Measurements from ENCODE around the gene SMG9. TPM values are rescaled to one million over a fixed set of nuclear protein-coding genes. Genes with fewer than 3 reads are reported as not detected.

SMG9 gene
- total RNA-seq, 2 donors from 2014 or later = 18.3 to 49.1 TPM

DNA sequence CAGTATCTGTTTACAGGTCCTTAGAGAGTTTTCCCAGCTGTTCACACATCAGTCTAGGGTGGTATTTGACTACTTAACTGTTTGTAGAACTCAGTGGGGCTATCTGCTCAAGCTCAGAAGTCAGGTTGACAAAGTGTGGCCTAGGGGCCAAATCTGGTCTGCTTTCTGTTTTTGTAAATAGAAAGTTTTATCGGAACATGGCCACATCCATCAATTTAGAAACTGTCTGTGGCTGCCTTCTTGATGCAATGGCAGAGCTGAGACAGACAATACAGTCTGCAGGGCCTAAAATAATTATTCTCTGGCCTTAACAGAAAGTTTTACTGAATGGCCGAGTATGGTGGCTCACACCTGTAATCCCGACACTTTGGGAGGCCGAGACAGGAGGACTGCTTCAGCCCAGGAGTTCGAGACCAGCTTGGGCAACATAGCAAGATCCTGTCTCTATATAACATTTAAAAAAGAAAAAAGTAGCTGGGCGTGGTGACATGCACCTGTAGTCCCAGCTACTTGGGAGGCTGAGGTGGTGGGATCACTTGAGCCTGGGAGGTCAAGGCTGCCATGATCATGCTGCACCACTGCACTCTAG lies 2.4 kb downstream of the SMG9 start:
- H3K9me3 ChIP-seq = no peaks in the 10 kb centered on the region
- ATAC-seq (ENCODE audit: insufficient number of reproducible peaks, low FRiP score, low read depth) (no peak), DNase-seq (ENCODE audit: low spot score) (no peak)
- peaks cover 24% of the 10 kb centered on the region for H3K36me3 ChIP-seq
- H3K27ac ChIP-seq = no peak overlapping the region
- TF ChIP-seq, protein P1, sequence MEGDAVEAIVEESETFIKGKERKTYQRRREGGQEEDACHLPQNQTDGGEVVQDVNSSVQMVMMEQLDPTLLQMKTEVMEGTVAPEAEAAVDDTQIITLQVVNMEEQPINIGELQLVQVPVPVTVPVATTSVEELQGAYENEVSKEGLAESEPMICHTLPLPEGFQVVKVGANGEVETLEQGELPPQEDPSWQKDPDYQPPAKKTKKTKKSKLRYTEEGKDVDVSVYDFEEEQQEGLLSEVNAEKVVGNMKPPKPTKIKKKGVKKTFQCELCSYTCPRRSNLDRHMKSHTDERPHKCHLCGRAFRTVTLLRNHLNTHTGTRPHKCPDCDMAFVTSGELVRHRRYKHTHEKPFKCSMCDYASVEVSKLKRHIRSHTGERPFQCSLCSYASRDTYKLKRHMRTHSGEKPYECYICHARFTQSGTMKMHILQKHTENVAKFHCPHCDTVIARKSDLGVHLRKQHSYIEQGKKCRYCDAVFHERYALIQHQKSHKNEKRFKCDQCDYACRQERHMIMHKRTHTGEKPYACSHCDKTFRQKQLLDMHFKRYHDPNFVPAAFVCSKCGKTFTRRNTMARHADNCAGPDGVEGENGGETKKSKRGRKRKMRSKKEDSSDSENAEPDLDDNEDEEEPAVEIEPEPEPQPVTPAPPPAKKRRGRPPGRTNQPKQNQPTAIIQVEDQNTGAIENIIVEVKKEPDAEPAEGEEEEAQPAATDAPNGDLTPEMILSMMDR (IDR thresholded peaks at IDR 0.05) = no peak
- peaks cover 6 to 25% of the 10 kb centered on the region in 2 donors for H3K4me1 ChIP-seq (ENCODE audit: control insufficient read depth in 1 of 2, low read depth in 2 of 2)
- H3K4me3 ChIP-seq = no peak overlapping the region
- no peaks in the 10 kb centered on the region for H3K27me3 ChIP-seq (replicated peaks; ENCODE audit: insufficient read depth)

DNA sequence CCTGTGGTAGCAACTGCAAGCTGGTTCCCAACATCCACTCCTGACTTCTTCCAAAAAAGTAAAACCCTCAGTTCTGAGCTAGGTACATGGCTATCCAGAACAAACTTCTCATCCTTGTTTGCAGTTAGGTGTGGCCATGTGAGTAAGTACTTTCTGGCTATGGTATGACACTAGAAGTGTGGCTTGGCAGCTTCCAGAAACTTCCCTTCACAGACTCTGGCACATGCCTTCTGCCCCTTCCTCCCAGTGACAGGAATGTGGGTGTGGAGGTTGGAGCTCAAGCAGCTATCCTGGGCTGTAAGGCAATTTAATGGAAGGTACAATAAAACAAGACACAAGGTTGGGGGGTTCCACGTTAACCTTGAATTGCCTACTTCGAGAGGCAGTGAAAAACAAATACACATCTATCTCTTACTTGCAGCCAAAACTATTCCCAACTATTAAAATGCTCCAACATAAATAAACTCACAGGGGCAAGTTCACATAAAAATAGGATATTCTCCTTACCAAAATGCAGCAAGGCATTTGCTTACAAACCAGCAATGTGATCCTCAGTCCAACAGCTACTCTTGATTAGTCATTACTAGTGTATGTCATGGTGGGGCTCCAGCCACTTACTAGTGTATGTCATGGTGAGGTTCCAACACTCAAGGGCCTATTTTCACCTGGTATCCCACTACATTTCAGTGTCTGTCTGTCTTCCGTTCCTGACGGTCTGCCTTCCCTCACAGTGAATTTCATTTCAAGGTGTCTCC lies 3.1 kb downstream of the SMG9 start:
- Histone ChIP-seq H3K36me3 (peaks cover 32% of the 10 kb centered on the region), H3K27me3 (replicated peaks; ENCODE audit: insufficient read depth) (no peaks in the 10 kb centered on the region), H3K4me3 (no peak overlapping the region), H3K9me3 (no peaks in the 10 kb centered on the region), H3K4me1 (ENCODE audit: control insufficient read depth in 1 of 2, low read depth in 2 of 2) (peaks cover 6 to 25% of the 10 kb centered on the region in 2 donors), H3K27ac (no peak overlapping the region)
- TF ChIP-seq, protein P1 (IDR thresholded peaks at IDR 0.05) = no peak
- ATAC-seq (ENCODE audit: insufficient number of reproducible peaks, low FRiP score, low read depth) = no peak
- no peak for DNase-seq (ENCODE audit: low spot score)

DNA sequence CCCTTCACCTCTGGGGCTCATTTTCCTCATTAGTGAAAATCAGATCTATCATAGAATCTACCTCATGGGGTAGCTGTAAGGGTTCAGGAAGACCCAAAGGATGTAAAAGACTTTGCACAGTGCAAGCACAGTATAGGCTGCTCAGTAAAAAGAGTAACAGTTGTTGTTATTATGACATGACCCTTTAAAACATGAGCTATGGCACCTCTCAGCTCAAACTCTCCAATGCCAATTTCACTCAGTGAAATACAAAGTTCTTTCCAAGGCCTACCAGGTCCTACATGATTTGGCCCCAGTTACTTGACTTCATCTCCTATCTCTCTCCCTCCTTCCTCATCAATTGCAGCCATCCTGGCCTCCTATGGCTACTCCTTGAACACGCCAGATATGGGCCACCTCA lies 4.9 kb downstream of the SMG9 start:
- DNase-seq (ENCODE audit: low spot score) = no peak
- Histone ChIP-seq H3K27me3 (replicated peaks; ENCODE audit: insufficient read depth) (no peaks in the 10 kb centered on the region), H3K4me3 (no peak overlapping the region), H3K36me3 (peaks cover 43% of the 10 kb centered on the region), H3K9me3 (no peaks in the 10 kb centered on the region), H3K4me1 (ENCODE audit: control insufficient read depth in 1 of 2, low read depth in 2 of 2) (peaks cover 6 to 25% of the 10 kb centered on the region in 2 donors), H3K27ac (no peak overlapping the region)
- no peak for ATAC-seq (ENCODE audit: insufficient number of reproducible peaks, low FRiP score, low read depth)
- TF ChIP-seq, protein P1 (IDR thresholded peaks at IDR 0.05) = no peak

DNA sequence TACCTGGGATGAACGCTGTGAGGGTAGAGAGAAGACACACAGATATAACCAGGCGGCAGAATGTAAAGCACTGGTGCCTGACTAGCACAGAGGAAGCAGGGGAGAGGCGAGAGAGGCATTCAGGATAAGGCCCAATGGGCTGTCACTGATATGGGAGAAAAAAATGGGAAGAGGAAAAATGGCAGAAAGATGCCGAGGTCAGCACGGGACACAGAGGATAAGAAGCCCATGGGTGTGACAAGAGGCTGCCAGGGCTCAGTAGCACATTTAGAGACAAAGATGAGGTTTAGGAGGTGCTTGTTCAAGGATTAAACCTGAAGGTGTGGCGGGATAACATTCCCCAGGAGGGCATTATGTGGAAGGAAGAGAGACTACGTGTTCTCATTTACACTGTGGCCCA lies 5.6 kb downstream of the SMG9 start:
- no peak for ATAC-seq (ENCODE audit: insufficient number of reproducible peaks, low FRiP score, low read depth)
- TF ChIP-seq, protein P1 (IDR thresholded peaks at IDR 0.05) = no peak
- peaks cover 48% of the 10 kb centered on the region for H3K36me3 ChIP-seq

DNA sequence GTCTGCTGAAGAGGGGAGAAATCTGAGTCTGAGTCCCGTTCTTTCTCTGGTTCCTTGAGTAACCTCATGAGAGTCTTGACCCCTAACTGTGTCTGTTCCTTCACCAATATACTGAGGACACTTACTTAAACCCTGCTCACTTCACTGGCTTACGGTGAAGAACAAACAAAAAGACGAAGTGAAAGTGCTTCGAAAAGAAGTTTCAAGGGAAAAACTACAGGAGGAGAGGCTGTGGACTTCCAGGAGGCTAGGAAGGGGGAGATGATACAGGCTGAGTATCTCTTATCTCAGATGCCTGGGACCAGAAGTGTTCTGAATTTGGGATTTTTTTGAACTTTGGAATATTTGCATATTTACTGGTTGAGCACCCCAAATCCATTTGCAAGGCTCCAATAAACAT lies 6.1 kb downstream of the SMG9 start:
- Histone ChIP-seq H3K27me3 (replicated peaks; ENCODE audit: insufficient read depth) (no peaks in the 10 kb centered on the region), H3K4me3 (no peak overlapping the region), H3K9me3 (no peaks in the 10 kb centered on the region), H3K36me3 (peaks cover 48% of the 10 kb centered on the region), H3K27ac (no peak overlapping the region), H3K4me1 (ENCODE audit: control insufficient read depth in 1 of 2, low read depth in 2 of 2) (peaks cover 6 to 20% of the 10 kb centered on the region in 2 donors)
- DNase-seq (ENCODE audit: low spot score) (no peak), ATAC-seq (ENCODE audit: insufficient number of reproducible peaks, low FRiP score, low read depth) (no peak)
- TF ChIP-seq, protein P1 (IDR thresholded peaks at IDR 0.05) = no peak

More for the DNA sequence above, 5.6 kb downstream of the SMG9 start:
- H3K4me3 ChIP-seq = no peak overlapping the region
- DNase-seq (ENCODE audit: low spot score) = no peak
- no peak overlapping the region for H3K27ac ChIP-seq
- no peaks in the 10 kb centered on the region for H3K27me3 ChIP-seq (replicated peaks; ENCODE audit: insufficient read depth)
- H3K4me1 ChIP-seq (ENCODE audit: control insufficient read depth in 1 of 2, low read depth in 2 of 2) = peaks cover 6 to 25% of the 10 kb centered on the region in 2 donors
- H3K9me3 ChIP-seq = no peaks in the 10 kb centered on the region
